ENCODE measurements around the gene CGGBP1.
"Not testable (repeated sequence)": the region's sequence is repeated elsewhere in the genome, so short reads cannot be mapped to it uniquely, and the experiment has no call there.

Gene CGGBP1

GRCh38 chr3:88033808-88034207 is 25.0 kb downstream of the CGGBP1 start:
- no peak for DNase-seq

GRCh38 chr3:88033079-88033478 is 25.7 kb downstream of the CGGBP1 start:
- DNase-seq: no peak

- no peak for DNase-seq
These were observed 26.6 kb downstream of the CGGBP1 start for GRCh38 chr3:88032245-88032644.

DNA sequence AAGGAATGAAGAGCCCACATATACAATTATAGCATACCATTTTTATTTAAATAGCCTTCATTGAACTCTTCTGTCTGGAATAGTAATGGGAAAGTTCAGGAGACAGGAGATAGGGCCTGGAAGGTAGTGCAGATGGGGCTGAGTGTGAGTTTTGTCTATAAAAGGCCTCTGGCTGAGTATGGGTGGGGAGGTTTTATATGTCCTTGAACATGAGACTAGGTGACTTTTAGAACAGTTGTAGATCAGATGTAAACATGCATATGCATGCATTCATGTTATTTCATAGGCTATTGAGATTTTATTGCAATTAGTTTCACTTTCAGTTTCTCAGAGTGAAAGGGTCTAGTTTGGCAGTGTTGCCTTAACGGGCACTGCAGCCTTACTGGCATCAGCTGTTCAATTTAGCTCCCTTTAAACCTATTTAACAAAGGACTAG is 27.1 kb downstream of the CGGBP1 start:
- DNase-seq: no peak

GRCh38 chr3:88030210-88030609 is 28.6 kb downstream of the CGGBP1 start:
- no peak for DNase-seq

- no peak for DNase-seq
These were observed 29.9 kb downstream of the CGGBP1 start for GRCh38 chr3:88028876-88029275.

DNA sequence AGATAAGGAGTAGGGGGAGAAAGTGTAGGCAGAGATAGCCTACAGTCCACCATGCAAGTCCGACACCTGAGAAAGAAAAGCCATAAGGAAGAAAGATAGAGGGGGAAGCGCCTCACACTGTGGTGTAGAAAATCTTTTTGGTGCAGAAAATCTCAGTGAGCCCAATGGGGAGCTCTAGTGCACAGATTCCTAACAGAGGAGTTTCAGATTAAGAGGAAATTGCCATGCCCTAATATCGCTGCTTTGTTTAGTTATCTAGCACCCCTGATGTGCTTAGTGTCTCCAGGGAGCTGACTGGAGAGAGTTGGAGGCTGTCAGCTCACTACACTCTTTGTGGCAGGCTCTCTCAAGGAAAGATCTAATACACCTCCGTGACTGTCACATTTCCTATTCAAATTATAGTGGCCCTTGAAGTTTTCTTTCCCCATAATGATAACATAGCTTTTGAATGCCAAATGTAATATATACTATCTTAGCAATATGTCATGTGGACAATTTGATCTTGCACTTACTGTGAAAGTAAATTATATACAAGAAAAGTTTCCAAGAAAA is 33.7 kb downstream of the CGGBP1 start:
- no peak for DNase-seq

DNA sequence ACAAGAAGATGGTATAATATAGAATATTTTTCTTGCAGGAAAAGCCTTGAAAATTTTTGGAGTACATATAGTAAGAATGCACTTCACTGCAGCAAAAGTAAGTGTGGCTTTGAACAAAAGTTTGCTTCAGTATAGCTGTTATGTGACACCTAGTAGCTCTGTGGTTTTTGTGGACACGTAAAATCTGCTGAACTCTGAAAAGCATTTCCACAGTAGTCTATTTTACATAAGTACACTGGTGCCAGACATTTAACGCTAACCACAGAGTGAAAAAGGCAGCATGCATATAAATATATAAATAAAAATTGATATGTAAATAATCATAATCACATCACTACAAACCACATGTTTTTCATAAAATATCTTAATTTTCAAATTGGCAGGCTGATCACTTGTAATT is 39.8 kb downstream of the CGGBP1 start:
- no peak for DNase-seq

- DNase-seq: not testable (repeated sequence)
These were observed 43.1 kb downstream of the CGGBP1 start for GRCh38 chr3:88015656-88016055.

GRCh38 chr3:88013592-88013991 is 45.2 kb downstream of the CGGBP1 start:
- DNase-seq: no peak

DNA sequence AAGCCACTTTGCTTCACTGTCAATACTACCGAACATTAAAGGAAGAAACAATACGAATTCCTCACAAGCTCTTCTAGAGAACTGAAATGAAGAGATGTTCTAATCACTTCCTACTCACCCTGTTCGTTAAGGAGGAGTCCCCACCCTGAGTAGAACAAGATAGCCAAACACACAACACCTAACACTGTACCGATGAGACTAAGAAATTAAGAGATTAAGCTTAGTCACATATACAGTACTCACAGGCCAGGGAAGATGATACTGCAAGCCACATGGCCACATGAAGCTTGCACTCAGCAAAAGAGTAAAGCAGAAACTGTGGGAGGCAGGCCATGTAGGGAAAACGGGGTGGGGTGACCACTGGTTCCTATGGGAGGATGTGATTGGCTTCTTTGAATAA is 48.0 kb downstream of the CGGBP1 start:
- DNase-seq: no peak

- DNase-seq: no peak
These were observed 49.7 kb downstream of the CGGBP1 start for GRCh38 chr3:88009066-88009465.

DNA sequence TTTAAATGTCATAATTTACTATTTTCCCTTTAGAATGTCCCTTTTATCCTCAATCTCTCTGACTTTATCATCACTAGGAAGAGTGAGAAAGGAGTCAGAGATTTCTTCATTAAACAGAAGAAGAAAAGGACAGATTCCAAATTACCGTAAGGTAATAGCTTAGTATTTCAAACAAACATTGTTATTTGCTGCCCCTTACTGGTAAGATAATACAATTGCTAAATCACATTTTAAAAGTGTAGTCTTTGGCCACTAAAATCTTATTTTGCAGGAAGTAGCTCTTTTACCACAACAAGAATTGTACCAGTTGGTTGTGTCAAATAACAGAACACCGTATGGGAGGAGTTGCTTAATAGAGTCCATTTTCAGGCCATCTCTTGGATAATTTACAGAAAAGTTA is 53.7 kb downstream of the CGGBP1 start:
- DNase-seq: no peak

- no peak for DNase-seq
These were observed 55.6 kb downstream of the CGGBP1 start for GRCh38 chr3:88003115-88003755.

DNA sequence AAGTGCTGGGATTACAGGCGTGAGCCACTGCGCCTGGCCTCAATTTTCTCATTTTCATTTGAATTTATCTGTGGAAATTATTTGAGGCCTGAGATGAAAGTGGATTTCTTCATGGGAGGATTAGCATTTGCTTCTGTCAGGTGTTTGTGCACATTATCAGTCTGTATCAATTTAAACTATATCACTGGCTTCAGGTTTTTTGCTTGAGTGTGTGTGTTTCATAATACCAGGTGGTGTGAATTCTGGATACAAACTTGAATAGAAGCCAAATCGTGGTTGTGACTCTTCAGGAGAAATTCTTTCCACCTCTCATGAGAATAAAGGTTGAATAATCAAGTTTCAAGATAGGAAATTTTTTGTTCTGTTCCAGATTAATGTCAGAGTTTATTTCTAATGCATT is 56.4 kb downstream of the CGGBP1 start:
- no peak for DNase-seq
